Astrocyte (in vitro differentiated cells and primary cell): ENCODE results near the gene RBAK. TPM values are rescaled to one million over a fixed set of nuclear protein-coding genes. Genes with fewer than 3 reads are reported as not detected.

Source experiments
- DNase-seq: peaks from one replicate; pipeline ENCODE4 v3.0.0-alpha.2; 2010; ENCODE audit warnings: low read depth
- FAIRE-seq: peaks from 2 replicates; lab custom pipeline; 2011; peaks lifted over from hg19 to GRCh38; lab: Jason Lieb, UNC
- H2AFZ ChIP-seq: 2 replicates; pipeline ENCODE4 v1.6.0; 2012; ENCODE audit warnings: low read depth, low read length, inconsistent platforms
- H3K27ac ChIP-seq: 2 replicates; pipeline ENCODE4 v1.5.1; 2011; ENCODE audit warnings: low read depth, low read length, inconsistent platforms
- H3K27me3 ChIP-seq: 2 replicates; pipeline ENCODE4 v1.6.0; 2011; ENCODE audit warnings: low read length, inconsistent platforms; ENCODE audit not compliant: insufficient read depth
- H3K36me3 ChIP-seq: 2 replicates; pipeline ENCODE4 v1.5.1; 2011; ENCODE audit warnings: low read length, inconsistent platforms; ENCODE audit not compliant: insufficient read depth
- H3K4me1 ChIP-seq: 2 replicates; pipeline ENCODE4 v1.5.1; 2011; ENCODE audit warnings: low read length, inconsistent platforms; ENCODE audit not compliant: insufficient read depth
- H3K4me2 ChIP-seq: 2 replicates; pipeline ENCODE4 v1.6.0; 2012; ENCODE audit warnings: low read length, inconsistent platforms
- H3K4me3 ChIP-seq: 2 replicates; pipeline ENCODE4 v1.5.1; 2011; ENCODE audit warnings: low read depth, mild to moderate bottlenecking, low read length, inconsistent platforms; ENCODE audit not compliant: insufficient read depth
- H3K79me2 ChIP-seq: 2 replicates; pipeline ENCODE4 v1.6.0; 2012; ENCODE audit warnings: mild to moderate bottlenecking, low read length, inconsistent platforms; ENCODE audit not compliant: insufficient read depth
- H3K9ac ChIP-seq: 2 replicates; pipeline ENCODE4 v1.6.0; 2012; ENCODE audit warnings: mild to moderate bottlenecking, low read length, inconsistent platforms
- H3K9me3 ChIP-seq: 2 replicates; pipeline ENCODE4 v1.5.1; 2012; ENCODE audit warnings: low read depth, mild to moderate bottlenecking, low read length, inconsistent platforms; ENCODE audit not compliant: insufficient read depth
- H4K20me1 ChIP-seq: 2 replicates; pipeline ENCODE4 v1.6.0; 2012; ENCODE audit warnings: low read length, inconsistent platforms; ENCODE audit not compliant: insufficient read depth
- H3K27ac Mint-ChIP-seq: one replicate; pipeline ENCODE4 v1.8.0; 2021; ENCODE audit warnings: mild to moderate bottlenecking, mixed read lengths; ENCODE audit not compliant: unreplicated experiment
- H3K27me3 Mint-ChIP-seq: one replicate; pipeline ENCODE4 v1.8.0; 2021; ENCODE audit warnings: low read depth, mixed read lengths; ENCODE audit not compliant: unreplicated experiment
- H3K36me3 Mint-ChIP-seq: one replicate; pipeline ENCODE4 v1.8.0; 2021; ENCODE audit warnings: low read depth, mixed read lengths; ENCODE audit not compliant: unreplicated experiment
- H3K4me1 Mint-ChIP-seq: one replicate; pipeline ENCODE4 v1.8.0; 2021; ENCODE audit warnings: low read depth, mixed read lengths; ENCODE audit not compliant: unreplicated experiment
- H3K4me3 Mint-ChIP-seq: one replicate; pipeline ENCODE4 v1.8.0; 2021; ENCODE audit warnings: mild to moderate bottlenecking, moderate library complexity, mixed read lengths; ENCODE audit not compliant: unreplicated experiment
- H3K9me3 Mint-ChIP-seq: one replicate; pipeline ENCODE4 v1.8.0; 2021; ENCODE audit warnings: mild to moderate bottlenecking, mixed read lengths; ENCODE audit not compliant: unreplicated experiment
- CTCF ChIP-seq: IDR thresholded peaks from 2 replicates; pipeline ENCODE4 v1.5.1; 2011; ENCODE audit warnings: low read depth, mild to moderate bottlenecking, inconsistent platforms, low read length, moderate library complexity; ENCODE audit not compliant: insufficient read depth
- EZH2 ChIP-seq: IDR thresholded peaks from 2 replicates; pipeline ENCODE4 v1.6.1; 2012; ENCODE audit warnings: mild to moderate bottlenecking, low read length, inconsistent platforms; ENCODE audit not compliant: insufficient read depth
- total RNA-seq: library from RNA; stranded (reverse); gene quantifications from 2 replicates; pipeline ENCODE4 v1.2.1, GENCODE V29; 2021

Gene RBAK
- total RNA-seq, 1 donor from 2014 or later, result 12.0 TPM

- Histone ChIP-seq H3K4me1 (no peaks in the 10 kb centered on the region), H3K27ac (no peak overlapping the region), H3K4me3 (no peak overlapping the region), H3K79me2 (no peaks in the 10 kb centered on the region), H2AFZ (no peak overlapping the region), H3K4me2 (no peak overlapping the region), H3K9me3 (no peaks in the 10 kb centered on the region), H3K36me3 (no peaks in the 10 kb centered on the region), H3K27me3 (no peaks in the 10 kb centered on the region), H4K20me1 (peaks cover 29% of the 10 kb centered on the region), H3K9ac (no peak overlapping the region)
- Mint-ChIP-seq H3K4me3 (no peak overlapping the region), H3K36me3 (peaks cover 29% of the 10 kb centered on the region), H3K27me3 (no peaks in the 10 kb centered on the region), H3K9me3 (no peaks in the 10 kb centered on the region), H3K4me1 (no peaks in the 10 kb centered on the region), H3K27ac (no peak overlapping the region)
- FAIRE-seq (no peak), DNase-seq (no peak)
- TF ChIP-seq EZH2, result no peak
- TF ChIP-seq CTCF, result no peak
Observed at GRCh38 chr7:5001003-5001402, 44.7 kb upstream of the RBAK start.

- no peak overlapping the region for H3K9ac ChIP-seq
- no peak overlapping the region for H3K4me2 ChIP-seq
- DNase-seq (no peak), FAIRE-seq (no peak)
- H4K20me1 ChIP-seq, result peaks cover 24% of the 10 kb centered on the region
- H3K4me1 ChIP-seq, result no peaks in the 10 kb centered on the region
- H3K9me3 ChIP-seq, result no peaks in the 10 kb centered on the region
- no peaks in the 10 kb centered on the region for H3K79me2 ChIP-seq
- H3K4me3 Mint-ChIP-seq, result no peak overlapping the region
- H3K36me3 ChIP-seq, result no peaks in the 10 kb centered on the region
- H3K4me1 Mint-ChIP-seq, result no peaks in the 10 kb centered on the region
- no peaks in the 10 kb centered on the region for H3K27me3 ChIP-seq
- peaks cover 26% of the 10 kb centered on the region for H3K36me3 Mint-ChIP-seq
- H3K9me3 Mint-ChIP-seq, result no peaks in the 10 kb centered on the region
- H2AFZ ChIP-seq, result no peak overlapping the region
- H3K27ac ChIP-seq, result no peak overlapping the region
- H3K27ac Mint-ChIP-seq, result peak overlapping the region; percentile 13
- TF ChIP-seq EZH2, result no peak
- no peak for TF ChIP-seq CTCF
- no peak overlapping the region for H3K4me3 ChIP-seq
- H3K27me3 Mint-ChIP-seq, result no peaks in the 10 kb centered on the region
Observed at GRCh38 chr7:5001911-5002310, 43.7 kb upstream of the RBAK start.

GRCh38 chr7:5005066-5005465 lies 40.6 kb upstream of the RBAK start:
- H3K4me2 ChIP-seq, result no peak overlapping the region
- DNase-seq (no peak), FAIRE-seq (no peak)
- H3K4me3 ChIP-seq, result no peak overlapping the region
- H3K9ac ChIP-seq, result no peak overlapping the region
- H3K79me2 ChIP-seq, result no peaks in the 10 kb centered on the region
- H4K20me1 ChIP-seq, result peaks cover 4% of the 10 kb centered on the region
- Mint-ChIP-seq H3K27me3 (no peaks in the 10 kb centered on the region), H3K4me3 (no peak overlapping the region), H3K27ac (no peak overlapping the region), H3K4me1 (no peaks in the 10 kb centered on the region), H3K36me3 (peaks cover 17% of the 10 kb centered on the region), H3K9me3 (peaks cover under 1% of the 10 kb centered on the region)
- no peak for TF ChIP-seq EZH2
- TF ChIP-seq CTCF, result no peak
- no peaks in the 10 kb centered on the region for H3K27me3 ChIP-seq
- no peak overlapping the region for H3K27ac ChIP-seq
- no peak overlapping the region for H2AFZ ChIP-seq
- H3K36me3 ChIP-seq, result peaks cover 3% of the 10 kb centered on the region
- H3K4me1 ChIP-seq, result no peaks in the 10 kb centered on the region
- no peaks in the 10 kb centered on the region for H3K9me3 ChIP-seq
